C4-2B (cell line): ENCODE measurements around the gene ZMIZ2.

Experiments used
- CTCF ChIP-seq: fragments of 450-650 bp; conservative IDR thresholded peaks from 2 replicates; pipeline ENCODE4 v1.5.1; 2017; ENCODE audit warnings: mild to moderate bottlenecking
- ZFX ChIP-seq: fragments of 450-650 bp; IDR thresholded peaks from 2 replicates; pipeline ENCODE4 v1.6.1; 2017

GRCh38 chr7:44740055-44740454 lies 8.6 kb upstream of the ZMIZ2 start:
- TF ChIP-seq CTCF (no peak), ZFX (no peak)
